GM21390 (cell line): ENCODE data around the gene ZSCAN16.
"Not testable (repeated sequence)": the region's sequence is repeated elsewhere in the genome, so short reads cannot be mapped to it uniquely, and the experiment has no call there.

Experiments
- ATAC-seq: cut with Tn5 transposase; IDR thresholded peaks from one replicate; pipeline ENCODE4 v1.9.1; 2021; ENCODE audit not compliant: unreplicated experiment

Gene ZSCAN16

DNA sequence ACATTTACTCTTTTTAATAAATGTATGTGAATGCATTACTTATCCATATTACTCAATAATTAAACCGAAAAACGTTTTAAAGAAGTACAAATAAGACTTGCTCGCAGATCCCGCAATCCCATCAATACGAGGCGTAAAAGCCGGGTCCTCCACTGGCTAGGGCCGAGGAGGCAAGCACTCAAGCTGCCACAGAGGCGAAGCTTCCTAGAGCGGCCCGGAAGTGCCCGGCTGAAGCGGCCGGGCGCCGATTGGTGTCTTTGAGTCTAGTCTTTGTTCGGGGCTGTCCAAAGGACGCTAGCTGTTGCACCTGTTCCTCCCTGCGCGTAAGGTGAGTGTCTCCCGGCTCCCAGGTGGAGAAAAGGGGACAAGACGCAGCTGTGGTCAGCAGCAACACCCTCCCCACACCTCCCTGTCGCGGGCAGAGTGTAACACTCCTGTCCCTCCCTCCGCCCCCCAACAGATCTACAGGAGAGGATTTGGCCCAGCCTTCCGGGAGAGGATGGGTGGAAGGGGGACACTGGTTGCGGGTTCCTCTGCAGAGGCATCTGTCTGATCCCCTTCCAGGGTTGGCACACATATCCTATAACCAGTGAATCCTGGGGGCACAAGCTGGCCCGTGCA is at the start of gene ZSCAN16:
Gene ZSCAN16, plus strand, starts transcription at position 260 of the 621 bp plus-strand sequence. CDS start 835 bp downstream, outside the sequence.
- peak; percentile 100 for ATAC-seq

DNA sequence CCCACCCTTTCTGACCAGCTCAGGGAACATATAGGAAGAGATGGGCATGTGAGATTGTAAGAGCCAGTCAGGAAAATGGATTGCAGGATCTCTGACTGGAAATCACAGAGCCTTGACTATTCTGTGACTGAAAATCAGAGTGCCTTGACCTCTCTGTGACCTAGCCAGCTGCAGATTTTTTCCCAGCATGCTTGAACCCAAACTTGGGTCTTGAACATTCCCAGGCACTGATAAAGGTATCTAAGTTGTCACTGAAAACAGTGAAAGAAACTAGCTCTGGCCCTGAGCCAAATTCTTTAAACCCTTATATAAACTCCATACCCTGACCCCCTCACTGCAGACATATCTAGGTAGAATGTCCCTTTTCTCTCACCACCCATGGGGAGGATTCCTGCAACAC is 46.4 kb upstream of the ZSCAN16 start:
- ATAC-seq, result no peak

DNA sequence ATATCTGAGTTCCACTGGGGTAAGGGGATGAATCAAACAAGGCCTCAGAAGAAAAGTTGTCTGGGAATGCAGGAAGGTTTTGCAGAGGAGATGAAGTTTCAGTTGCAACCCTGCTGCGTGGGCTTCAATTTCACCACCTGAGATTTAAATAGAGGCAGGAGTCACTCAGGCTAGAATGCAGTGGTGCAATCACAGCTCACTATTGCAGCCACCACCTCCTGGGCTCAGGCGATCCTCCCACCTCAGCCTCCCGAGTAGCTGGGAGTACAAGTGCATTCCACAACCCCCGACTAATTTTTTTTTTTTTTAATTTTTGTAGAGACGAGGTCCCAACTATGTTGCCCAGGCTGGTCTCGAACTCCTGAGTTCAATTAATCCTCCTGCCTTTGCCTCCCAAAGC is 45.6 kb upstream of the ZSCAN16 start:
- no peak for ATAC-seq

DNA sequence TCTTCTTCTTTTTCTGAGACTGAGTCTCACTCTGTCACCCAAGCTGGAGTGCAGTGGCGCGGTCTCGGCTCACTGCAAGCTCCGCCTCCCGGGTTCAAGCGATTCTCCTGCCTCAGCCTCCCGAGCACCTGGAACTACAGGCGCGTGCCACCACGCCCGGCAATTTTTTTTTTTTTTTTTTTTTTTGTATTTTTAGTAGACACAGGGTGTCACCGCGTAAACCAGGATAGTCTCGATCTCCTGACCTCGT is 44.1 kb upstream of the ZSCAN16 start, which contains the start of gene ZNF165:
Gene ZNF165, plus strand, starts transcription at position 188 of the 250 bp plus-strand sequence. CDS start 4,913 bp downstream, outside the sequence.
- peak; percentile 24 for ATAC-seq

DNA sequence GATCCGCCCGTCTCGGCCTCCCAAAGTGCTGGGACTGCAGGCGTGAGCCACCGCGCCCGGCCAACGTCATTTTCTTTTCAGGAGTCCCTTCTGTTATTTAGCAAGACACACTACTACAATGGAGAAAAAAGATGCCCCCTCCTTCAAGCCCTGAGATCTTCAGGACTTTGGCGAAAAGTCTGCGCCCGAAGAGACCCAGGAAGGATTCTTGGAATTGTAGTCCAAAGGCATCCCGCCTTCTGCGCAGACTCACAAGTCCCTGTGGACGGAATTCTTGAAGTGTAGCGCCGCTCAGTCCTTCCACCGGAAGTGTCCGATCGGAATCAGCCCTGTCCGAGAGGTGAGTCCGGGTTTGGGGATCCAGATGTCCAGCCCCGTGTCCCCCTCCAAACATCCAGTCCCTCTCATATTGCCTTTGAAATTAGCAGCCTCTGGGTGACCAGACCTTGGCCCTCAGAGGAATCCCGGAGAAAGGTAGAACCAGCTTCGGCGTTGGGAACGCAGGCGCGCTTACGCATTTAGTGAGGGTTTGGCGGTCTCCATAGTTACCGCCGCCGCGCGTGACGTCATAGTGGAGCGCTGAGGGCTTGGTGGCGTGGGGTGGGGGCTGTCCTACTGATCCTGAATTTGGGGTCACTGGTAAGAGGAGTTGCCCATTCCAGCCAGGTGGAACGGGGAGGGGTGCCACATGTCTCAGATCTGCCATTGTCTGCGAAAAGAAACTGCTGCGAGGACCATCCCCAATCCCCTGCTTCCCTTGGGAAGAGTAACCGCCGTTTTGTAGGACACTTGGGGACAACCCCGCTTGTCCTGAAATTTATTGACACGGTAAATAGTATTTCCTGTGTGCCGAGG is 43.6 kb upstream of the ZSCAN16 start:
- ATAC-seq, result peak; percentile 80

DNA sequence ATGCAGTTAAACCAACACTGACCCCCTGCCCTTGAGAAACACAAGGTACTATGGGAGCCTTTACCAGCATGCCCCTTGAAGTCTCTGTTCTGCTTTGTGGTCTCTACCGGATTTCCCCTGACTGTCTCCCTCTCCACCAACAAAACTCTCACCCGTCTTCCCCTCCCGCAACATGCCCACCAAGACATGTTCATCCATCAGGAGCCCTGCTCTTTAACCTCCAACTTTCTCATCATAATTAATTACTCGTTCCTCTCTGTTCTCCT is 43.0 kb upstream of the ZSCAN16 start:
- ATAC-seq, result peak; percentile 42

DNA sequence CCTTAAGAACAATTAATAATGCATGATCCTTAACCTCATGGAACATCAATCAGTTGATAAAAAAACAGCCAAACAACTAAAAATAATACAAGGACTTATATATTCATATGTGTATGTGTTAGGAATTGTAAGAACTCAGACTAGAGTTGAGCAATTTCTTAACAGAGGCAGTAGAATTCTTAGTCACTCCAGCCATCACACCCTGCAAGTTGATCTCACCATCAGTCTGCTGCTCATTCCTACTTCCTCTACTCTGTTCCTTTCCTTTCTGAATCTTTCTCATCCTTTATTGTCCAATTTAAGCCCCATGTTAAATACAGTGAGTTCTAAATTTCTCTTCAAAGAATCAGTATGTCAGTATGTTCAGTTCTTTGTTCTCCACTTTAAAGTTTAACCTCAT is 41.5 kb upstream of the ZSCAN16 start:
- no peak for ATAC-seq

DNA sequence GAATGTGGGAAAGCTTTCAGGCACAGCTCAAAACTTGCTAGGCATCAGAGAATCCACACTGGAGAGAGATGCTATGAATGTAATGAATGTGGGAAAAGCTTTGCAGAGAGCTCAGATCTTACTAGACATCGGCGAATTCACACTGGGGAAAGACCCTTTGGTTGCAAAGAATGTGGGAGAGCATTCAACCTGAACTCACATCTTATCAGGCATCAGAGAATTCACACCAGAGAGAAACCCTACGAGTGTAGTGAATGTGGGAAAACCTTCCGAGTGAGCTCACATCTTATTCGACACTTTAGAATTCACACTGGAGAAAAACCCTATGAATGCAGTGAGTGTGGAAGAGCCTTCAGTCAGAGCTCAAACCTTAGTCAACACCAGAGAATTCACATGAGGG is 35.4 kb upstream of the ZSCAN16 start:
- no peak for ATAC-seq

DNA sequence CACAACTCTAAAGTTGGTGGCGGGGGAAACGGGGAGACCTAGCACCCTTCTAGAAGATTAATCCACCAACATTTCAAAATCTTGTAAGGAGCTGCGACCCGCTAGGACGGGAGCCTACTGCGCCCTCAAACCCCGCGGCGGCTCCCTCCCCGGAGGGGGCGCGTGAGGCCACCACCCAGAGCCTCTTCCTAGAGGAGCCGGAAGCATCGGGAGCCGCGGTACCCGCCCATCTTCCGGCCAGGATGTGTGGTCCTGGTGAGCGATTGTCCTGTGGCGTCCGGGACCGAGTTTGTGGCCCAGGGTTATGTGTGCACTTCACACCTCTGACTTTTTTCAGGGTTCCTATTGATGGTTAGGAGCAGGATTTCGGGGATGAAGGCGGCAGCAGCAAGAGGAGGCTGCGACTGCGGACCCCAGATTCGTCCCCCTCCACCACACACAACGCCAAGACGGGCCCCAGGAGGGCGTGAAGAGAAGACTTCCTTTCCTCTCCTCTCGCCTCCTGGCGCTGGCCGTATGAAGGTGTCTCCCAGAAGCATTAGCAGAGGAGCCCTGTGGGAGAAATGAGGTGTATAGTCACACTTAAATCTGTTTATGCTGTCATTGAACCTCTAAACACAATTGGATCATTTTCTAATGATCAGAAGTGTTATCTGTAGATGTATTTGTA is 33.4 kb upstream of the ZSCAN16 start:
- no peak for ATAC-seq

DNA sequence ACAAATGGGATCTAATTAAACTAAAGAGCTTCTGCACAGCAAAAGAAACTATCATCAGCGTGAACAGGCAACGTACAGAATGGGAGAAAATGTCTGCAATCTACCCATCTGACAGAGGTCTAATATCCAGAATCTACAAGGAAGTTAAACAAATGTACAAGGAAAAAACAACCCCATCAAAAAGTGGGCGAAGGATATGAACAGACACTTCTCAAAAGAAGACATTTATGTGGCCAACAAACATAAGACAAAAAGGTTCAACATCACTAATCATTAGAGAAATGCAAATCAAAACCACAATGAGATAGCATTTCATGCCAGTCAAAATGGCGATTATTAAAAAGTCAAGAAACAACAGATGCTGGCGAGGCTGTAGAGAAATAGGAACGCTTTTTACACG is 22.2 kb upstream of the ZSCAN16 start:
- not testable (repeated sequence) for ATAC-seq

DNA sequence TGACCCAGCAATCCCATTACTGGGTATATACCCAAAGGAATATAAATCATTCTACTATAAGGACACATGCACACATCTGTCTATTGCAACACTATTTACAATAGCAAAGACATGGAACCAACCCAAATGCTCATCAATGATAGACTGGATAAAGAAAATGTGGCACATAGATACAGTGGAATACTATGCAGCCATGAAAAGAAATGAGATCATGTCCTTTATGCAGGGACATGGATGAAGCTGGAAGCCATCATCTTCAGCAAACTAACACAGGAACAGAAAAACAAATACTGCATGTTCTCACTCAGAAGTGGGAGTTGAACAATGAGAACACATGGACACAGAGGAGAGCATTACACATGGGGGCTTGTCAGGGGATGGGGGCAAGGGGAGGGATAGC is 21.7 kb upstream of the ZSCAN16 start:
- not testable (repeated sequence) for ATAC-seq

DNA sequence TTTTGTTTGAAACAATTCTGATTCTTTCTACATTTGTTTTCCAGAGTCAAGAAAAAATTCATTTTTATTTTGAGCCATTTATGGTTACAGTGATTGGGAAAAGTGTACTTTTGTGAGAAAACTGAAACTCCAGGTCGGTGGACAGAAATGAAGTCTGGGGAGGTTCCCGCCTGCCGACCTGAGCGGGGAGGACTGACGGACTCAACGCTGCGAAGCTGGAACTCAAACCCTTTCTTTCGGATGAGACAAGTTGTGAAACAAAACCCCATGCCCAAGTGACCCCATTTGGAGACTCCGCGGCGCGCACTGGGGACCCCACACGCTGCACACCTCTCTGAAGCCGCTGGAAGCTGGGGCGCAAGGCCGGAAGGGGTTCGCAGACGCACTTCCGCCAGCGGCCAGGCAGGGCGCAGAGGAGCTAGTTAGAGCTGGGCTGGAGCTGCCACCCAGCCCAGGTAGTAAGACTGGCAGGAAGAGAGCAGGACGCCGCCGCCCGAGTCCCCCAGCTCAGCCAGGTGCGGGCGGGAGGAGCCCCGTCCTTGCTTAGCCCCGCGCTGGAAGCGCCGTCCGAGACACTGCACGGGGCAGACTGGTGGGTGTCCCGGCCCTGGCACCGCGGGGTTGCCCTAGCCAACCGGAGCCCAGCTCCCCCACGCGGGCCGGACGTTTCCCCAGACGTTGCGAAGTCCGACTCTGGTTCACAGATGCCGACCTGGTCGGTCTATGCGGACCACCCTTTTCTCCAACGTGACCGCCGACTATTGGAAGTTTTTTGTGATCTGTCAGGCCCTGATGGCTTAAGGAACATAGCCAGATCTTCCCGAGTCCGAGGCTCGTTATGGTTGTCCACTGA is 19.8 kb upstream of the ZSCAN16 start:
- ATAC-seq, result peak; percentile 99

DNA sequence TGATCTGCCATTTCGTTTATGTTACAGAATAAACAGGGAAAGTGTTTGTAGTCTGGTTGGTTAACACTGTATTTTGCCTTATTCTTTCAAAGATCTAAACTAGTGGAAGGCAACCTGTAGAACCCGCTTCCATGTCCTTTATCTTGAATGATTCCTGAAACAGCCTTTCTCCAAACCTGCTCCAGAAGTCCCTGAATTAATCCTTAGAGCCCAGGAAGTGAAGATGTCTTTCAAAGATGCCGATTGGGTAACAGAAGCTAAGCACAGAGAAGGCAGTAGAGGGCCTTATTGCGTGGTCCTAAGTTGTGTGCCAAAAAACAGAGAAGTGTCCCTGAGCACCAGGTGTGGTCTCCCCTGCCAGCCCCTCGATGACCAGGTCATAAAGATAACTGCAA is 19.2 kb upstream of the ZSCAN16 start:
- no peak for ATAC-seq

DNA sequence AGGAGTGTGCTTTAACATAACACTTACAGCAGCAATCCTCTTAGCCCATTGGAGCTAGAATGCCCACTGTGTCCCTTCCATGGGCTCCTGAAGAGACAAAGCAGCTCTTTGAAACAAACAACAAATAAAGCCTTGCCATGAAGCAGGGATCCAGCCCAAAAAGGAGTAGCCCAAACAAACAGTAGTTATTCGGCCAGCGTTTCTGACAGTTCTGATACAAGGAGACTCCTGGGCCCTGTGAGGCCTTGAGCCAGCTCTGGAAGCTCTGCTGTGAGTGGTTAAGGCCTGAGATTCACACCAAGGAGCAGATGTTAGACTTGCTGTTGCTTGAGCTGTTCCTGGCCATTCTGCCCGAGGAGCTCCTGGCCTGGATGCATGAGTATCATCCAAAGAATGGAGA is 16.9 kb upstream of the ZSCAN16 start:
- ATAC-seq, result no peak

DNA sequence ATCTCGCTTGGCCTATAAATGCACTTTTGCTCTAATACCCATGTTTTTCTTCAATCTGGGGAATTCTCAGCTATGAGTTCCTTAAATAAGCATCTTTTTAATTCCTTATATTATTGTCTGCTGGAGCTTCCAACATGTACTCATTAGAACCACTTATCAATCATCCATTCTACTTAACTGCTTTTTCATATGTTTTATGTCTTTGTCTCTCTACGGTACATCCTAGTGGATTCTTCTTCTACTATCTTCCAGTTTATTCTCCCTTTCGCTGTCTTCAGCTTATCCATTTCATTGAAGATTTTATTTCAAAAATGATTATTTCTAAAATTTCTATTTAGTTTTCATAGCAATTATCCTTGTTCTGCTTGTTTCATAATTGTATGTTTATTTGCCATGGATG is 12.4 kb upstream of the ZSCAN16 start:
- no peak for ATAC-seq

DNA sequence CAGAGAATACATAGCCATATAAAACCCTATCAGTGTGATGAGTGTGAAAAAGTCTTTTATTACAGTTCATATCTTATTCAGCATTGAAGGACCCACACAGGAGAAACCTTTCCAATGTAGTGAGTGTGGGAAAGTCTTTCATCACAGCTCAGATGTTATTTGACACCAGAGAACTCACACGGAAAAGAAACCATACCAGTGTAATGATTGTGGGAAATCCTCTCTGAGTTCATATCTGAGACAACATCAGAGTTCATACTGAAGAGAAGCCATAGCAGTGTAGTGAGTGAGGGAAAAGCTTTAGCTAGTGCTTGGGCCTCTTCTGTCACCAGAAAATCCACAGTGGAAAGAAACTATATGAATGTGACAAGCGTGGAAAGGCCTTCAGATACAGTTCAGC is 8.6 kb upstream of the ZSCAN16 start:
- ATAC-seq, result no peak

DNA sequence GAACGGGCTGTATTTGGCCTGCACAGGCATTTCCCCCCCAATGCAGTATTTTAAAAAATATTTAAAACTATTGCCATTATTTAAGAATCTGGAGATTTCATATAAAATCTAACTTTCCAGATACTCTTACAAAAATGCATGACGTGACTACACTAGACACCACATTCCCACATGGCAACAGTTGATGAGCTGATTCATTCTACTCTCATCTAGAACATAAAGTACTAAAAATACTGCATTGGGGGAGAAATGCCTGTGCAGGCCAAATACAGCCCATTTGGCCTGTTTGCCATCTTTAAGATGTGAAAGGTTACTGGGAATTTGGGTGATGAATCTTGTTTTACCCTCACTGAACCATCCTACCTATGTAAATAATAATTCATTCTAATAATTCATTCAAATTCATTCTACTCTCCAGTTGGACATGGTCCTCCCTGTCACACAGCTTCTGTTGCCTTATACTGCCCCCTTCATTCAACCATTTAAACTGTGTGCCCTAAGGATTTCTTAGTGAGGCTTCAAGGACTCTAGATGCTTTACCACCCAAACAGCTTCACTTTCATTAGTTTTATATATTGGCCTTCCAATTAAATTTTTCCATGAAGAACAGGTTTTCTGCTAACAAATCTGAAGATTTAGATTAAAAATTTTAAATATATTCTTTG is 6.9 kb upstream of the ZSCAN16 start:
- ATAC-seq, result no peak

DNA sequence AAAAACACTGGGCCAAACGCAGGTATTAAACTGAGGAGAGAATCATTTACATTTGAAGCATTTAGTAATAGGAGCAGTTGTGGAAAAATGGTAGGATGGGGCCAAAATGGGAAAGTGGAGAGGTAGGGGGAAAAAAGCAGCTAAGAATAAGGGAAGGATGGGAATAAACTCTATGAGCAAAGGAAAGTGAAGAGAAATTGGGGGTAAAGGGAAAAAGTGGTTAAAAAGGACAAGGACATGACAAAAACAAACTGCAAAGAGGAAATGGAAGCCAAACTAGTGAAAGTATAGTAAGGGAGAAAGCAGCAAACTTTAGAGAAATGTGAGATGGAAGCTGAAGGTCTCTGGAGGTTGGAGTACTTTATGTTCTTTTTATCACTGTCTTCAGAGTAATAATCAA is 6.2 kb upstream of the ZSCAN16 start:
- no peak for ATAC-seq

DNA sequence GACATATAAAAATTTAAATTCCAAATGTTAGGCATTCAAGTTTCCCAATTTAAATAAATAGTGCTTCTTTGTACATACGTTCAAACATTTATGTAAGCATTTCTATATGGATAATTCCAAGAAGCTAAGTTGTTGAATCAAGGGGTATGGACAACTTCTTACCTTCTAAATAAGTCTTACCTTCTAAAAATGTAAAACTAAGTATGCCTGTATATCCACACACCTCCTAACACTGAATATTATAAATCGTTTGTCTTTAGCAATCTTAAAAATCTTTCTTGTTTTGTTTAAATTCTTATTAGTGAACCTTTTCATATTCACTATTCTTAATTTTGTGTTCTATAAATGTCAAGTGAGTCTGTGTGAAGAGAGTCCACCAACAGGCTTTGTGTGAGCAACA is 2.5 kb upstream of the ZSCAN16 start:
- ATAC-seq, result no peak

DNA sequence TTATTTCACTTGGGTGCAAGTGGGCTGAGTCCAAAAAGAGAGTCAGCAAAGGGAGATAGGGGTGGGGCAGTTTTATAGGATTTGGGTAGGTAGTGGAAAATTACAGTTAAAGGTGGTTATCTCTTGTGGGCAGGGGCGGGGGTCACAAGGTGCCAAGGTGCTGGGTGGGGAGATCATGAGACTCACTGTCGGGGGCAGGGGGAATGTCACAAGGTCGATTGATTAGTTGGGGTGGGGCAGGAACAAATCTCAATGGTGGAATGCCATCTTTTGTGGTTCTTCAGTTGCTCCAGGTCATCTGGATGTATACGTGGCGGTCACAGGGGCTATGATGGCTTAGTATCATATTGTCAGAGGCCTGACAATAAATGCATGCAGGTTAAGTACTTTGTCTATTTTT is 2.1 kb upstream of the ZSCAN16 start:
- not testable (repeated sequence) for ATAC-seq

DNA sequence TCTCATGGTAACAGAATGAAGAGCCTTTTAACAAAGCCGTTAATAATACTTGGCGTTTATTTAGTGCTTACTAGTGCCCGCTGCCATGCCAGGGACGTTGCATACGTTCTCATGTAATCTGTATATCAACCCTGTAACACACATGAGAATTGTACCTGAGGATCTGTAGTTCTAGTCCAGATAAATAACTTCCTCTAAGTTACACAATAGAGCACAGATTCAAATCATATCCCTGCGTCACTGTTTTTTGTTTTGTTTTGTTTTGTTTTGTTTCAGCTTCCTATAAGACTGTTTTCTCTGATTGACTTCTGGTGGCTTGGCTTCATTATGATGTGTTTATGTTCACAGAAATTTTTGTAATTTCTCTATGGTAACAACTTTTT is 553 bp downstream of the ZSCAN16 start:
- no peak for ATAC-seq
